RKO (cell line): ENCODE data around the gene ACOT2.
"Not testable (repeated sequence)": the region's sequence is repeated elsewhere in the genome, so short reads cannot be mapped to it uniquely, and the experiment has no call there.

ENCODE experiments used
- DNase-seq: peaks from one replicate; pipeline ENCODE4 v3.0.0-alpha.2; 2016; ENCODE audit warnings: low spot score

Gene ACOT2

GRCh38 chr14:73567951-73568885 lies 795 bp upstream of the ACOT2 start:
- peak; percentile 85 for DNase-seq

GRCh38 chr14:73568886-73569184 lies 178 bp upstream of the ACOT2 start:
- DNase-seq, result not testable (repeated sequence)

GRCh38 chr14:73570913-73571312 lies 1.9 kb downstream of the ACOT2 start:
- DNase-seq, result peak; percentile 47

GRCh38 chr14:73573034-73573433 lies 4.0 kb downstream of the ACOT2 start:
- not testable (repeated sequence) for DNase-seq

- DNase-seq, result not testable (repeated sequence)
These were observed 4.7 kb downstream of the ACOT2 start for GRCh38 chr14:73573740-73574139.

- DNase-seq, result not testable (repeated sequence)
These were observed 5.2 kb downstream of the ACOT2 start for GRCh38 chr14:73574251-73574650.

- DNase-seq, result no peak
These were observed 7.4 kb downstream of the ACOT2 start for GRCh38 chr14:73576391-73576790.

GRCh38 chr14:73577214-73577613 lies 8.2 kb downstream of the ACOT2 start:
- not testable (repeated sequence) for DNase-seq

GRCh38 chr14:73582102-73582979 lies 13.3 kb downstream of the ACOT2 start:
- not testable (repeated sequence) for DNase-seq

GRCh38 chr14:73588695-73589094 lies 19.7 kb downstream of the ACOT2 start:
- no peak for DNase-seq

GRCh38 chr14:73589116-73589515 lies 20.1 kb downstream of the ACOT2 start:
- DNase-seq, result no peak

GRCh38 chr14:73590673-73591004 lies 21.6 kb downstream of the ACOT2 start:
- DNase-seq, result not testable (repeated sequence)

- no peak for DNase-seq
These were observed 22.9 kb downstream of the ACOT2 start, which contains the start of gene ACOT4 for GRCh38 chr14:73591690-73592449. TSS of gene ACOT4 (plus strand) at chr14:73591873. CDS start at chr14:73591960, 87 bp downstream.

GRCh38 chr14:73594491-73594890 lies 25.5 kb downstream of the ACOT2 start:
- no peak for DNase-seq

GRCh38 chr14:73599499-73599898 lies 30.5 kb downstream of the ACOT2 start:
- no peak for DNase-seq

GRCh38 chr14:73602994-73603393 lies 34.0 kb downstream of the ACOT2 start:
- DNase-seq, result no peak

GRCh38 chr14:73606271-73606670 lies 37.3 kb downstream of the ACOT2 start:
- DNase-seq, result no peak

- no peak for DNase-seq
These were observed 38.2 kb downstream of the ACOT2 start for GRCh38 chr14:73607241-73607640.

- peak; percentile 24 for DNase-seq
These were observed 41.7 kb downstream of the ACOT2 start for GRCh38 chr14:73610687-73611086.

- DNase-seq, result peak; percentile 76
These were observed 43.5 kb downstream of the ACOT2 start, which contains the start of gene ACOT6 for GRCh38 chr14:73612339-73613045. TSS of gene ACOT6 (plus strand) at chr14:73612517. CDS start at chr14:73612572, 55 bp downstream.

GRCh38 chr14:73613046-73613383 lies 44.0 kb downstream of the ACOT2 start:
- DNase-seq, result no peak
